Upper lobe of left lung (tissue), 4 donors: ENCODE results near the gene HDHD5.

Experiments used
- POLR2A ChIP-seq, 4 donors: fragments of 450-650 bp; IDR thresholded peaks; one replicate each; pipeline ENCODE4 v1.5.1; 2016 to 2017; ENCODE audit warnings: antibody characterized with exemption in 4 of 4, mild to moderate bottlenecking in 2 of 4
- TF ChIP-seq, protein P1 (sequence below), 6 experiments: fragments of 450-650 bp in 4 of 6; fragments of 200-600 bp in 2 of 6; sonication (generic) in 2 of 6; IDR thresholded peaks; one replicate each; pipeline ENCODE4 v1.5.1; 2016 to 2019; ENCODE audit warnings: antibody characterized with exemption in 6 of 6

- TF ChIP-seq, protein P1, sequence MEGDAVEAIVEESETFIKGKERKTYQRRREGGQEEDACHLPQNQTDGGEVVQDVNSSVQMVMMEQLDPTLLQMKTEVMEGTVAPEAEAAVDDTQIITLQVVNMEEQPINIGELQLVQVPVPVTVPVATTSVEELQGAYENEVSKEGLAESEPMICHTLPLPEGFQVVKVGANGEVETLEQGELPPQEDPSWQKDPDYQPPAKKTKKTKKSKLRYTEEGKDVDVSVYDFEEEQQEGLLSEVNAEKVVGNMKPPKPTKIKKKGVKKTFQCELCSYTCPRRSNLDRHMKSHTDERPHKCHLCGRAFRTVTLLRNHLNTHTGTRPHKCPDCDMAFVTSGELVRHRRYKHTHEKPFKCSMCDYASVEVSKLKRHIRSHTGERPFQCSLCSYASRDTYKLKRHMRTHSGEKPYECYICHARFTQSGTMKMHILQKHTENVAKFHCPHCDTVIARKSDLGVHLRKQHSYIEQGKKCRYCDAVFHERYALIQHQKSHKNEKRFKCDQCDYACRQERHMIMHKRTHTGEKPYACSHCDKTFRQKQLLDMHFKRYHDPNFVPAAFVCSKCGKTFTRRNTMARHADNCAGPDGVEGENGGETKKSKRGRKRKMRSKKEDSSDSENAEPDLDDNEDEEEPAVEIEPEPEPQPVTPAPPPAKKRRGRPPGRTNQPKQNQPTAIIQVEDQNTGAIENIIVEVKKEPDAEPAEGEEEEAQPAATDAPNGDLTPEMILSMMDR (IDR thresholded peaks at IDR 0.05), result no peak
- no peak for TF ChIP-seq POLR2A (IDR thresholded peaks at IDR 0.05)
Measured at GRCh38 chr22:17106785-17107546, 52.1 kb downstream of the HDHD5 start.
